ENCODE results near the gene PLPP3. TPM values are rescaled to one million over a fixed set of nuclear protein-coding genes. Genes with fewer than 3 reads are reported as not detected.
A peak's percentile ranks its signal among the peaks of the same experiment; 100 is the strongest.

PLPP3 gene
- total and polyA plus RNA-seq, 2 experiments from 2014 or later: 41.9 to 61.9 TPM

GRCh38 chr1:56496158-56496557, 83.2 kb downstream of the PLPP3 start:
- H4K20me1 ChIP-seq (replicated peaks; ENCODE audit: insufficient read depth): peaks cover 20% of the 10 kb centered on the region; the same call in 1 of the 2 replicates
- H3K4me2 ChIP-seq: no peak overlapping the region
- no peaks in the 10 kb centered on the region for H3K9me2 ChIP-seq (ENCODE audit: insufficient read depth)
- H3K4me1 ChIP-seq (ENCODE audit: insufficient read depth): peaks cover 33% of the 10 kb centered on the region
- Mint-ChIP-seq H3K4me3 (no peak overlapping the region), H3K27me3 (ENCODE audit: insufficient read depth, low read depth, poor library complexity) (peaks cover 2% of the 10 kb centered on the region), H3K36me3 (ENCODE audit: low read depth) (peaks cover 41% of the 10 kb centered on the region), H3K9me3 (no peaks in the 10 kb centered on the region; the same call in 2 of the 3 replicates), H3K4me1 (peaks cover 38% of the 10 kb centered on the region), H3K27ac (no peak overlapping the region)
- H3K27ac ChIP-seq (ENCODE audit: low read depth): peak overlapping the region; percentile 26; the same call in 1 of the 2 replicates
- DNase-seq (ENCODE audit: low spot score) (no peak), ATAC-seq (no peak)
- no peak overlapping the region for H3K4me3 ChIP-seq
- H3K36me3 ChIP-seq (ENCODE audit: insufficient read depth): peaks cover 20% of the 10 kb centered on the region
- H3K27me3 ChIP-seq (ENCODE audit: insufficient read depth): no peaks in the 10 kb centered on the region
- TF ChIP-seq STAT1 (IDR thresholded peaks at IDR 0.05; ENCODE audit: unreplicated experiment) (no peak), ZNF462 (CRISPR knock-in tag; IDR thresholded peaks at IDR 0.05) (no peak), ZNF331 (CRISPR knock-in tag; IDR thresholded peaks at IDR 0.05; ENCODE audit: low read depth) (no peak), JUNB (IDR thresholded peaks at IDR 0.05; ENCODE audit: unreplicated experiment) (no peak), NANOG (IDR thresholded peaks at IDR 0.05; ENCODE audit: borderline replicate concordance) (no peak), REST (IDR thresholded peaks at IDR 0.05; ENCODE audit: unreplicated experiment) (no peak), EZH2phosphoT487 (IDR thresholded peaks at IDR 0.05; ENCODE audit: unreplicated experiment) (no peak), ZNF114 (CRISPR knock-in tag; IDR thresholded peaks at IDR 0.05) (no peak), ETS1 (IDR thresholded peaks at IDR 0.05) (no peak), EZH2 (IDR thresholded peaks at IDR 0.05; ENCODE audit: low read depth, unreplicated experiment) (no peak), POLR2AphosphoS5 (IDR thresholded peaks at IDR 0.05; ENCODE audit: low read depth) (no peak), CTCF (conservative IDR thresholded peaks at IDR 0.05; ENCODE audit: low read depth in 2 of 2) (no peak), CREB1 (CRISPR knock-in tag; IDR thresholded peaks at IDR 0.05; ENCODE audit: low read depth) (no peak)
- no peak overlapping the region for H2AFZ ChIP-seq
- H3K79me2 ChIP-seq (replicated peaks; ENCODE audit: insufficient read depth): peaks cover 50% of the 10 kb centered on the region
- 0 out of 2 replicates have a peak, but pooled peaks cover 11% of the 10 kb centered on the region for H3F3A ChIP-seq (replicated peaks; ENCODE audit: low read depth)
